ENCODE measurements around the gene NSD1. TPM values are rescaled to one million over a fixed set of nuclear protein-coding genes. Genes with fewer than 3 reads are reported as not detected.

The NSD1 gene, protein sequence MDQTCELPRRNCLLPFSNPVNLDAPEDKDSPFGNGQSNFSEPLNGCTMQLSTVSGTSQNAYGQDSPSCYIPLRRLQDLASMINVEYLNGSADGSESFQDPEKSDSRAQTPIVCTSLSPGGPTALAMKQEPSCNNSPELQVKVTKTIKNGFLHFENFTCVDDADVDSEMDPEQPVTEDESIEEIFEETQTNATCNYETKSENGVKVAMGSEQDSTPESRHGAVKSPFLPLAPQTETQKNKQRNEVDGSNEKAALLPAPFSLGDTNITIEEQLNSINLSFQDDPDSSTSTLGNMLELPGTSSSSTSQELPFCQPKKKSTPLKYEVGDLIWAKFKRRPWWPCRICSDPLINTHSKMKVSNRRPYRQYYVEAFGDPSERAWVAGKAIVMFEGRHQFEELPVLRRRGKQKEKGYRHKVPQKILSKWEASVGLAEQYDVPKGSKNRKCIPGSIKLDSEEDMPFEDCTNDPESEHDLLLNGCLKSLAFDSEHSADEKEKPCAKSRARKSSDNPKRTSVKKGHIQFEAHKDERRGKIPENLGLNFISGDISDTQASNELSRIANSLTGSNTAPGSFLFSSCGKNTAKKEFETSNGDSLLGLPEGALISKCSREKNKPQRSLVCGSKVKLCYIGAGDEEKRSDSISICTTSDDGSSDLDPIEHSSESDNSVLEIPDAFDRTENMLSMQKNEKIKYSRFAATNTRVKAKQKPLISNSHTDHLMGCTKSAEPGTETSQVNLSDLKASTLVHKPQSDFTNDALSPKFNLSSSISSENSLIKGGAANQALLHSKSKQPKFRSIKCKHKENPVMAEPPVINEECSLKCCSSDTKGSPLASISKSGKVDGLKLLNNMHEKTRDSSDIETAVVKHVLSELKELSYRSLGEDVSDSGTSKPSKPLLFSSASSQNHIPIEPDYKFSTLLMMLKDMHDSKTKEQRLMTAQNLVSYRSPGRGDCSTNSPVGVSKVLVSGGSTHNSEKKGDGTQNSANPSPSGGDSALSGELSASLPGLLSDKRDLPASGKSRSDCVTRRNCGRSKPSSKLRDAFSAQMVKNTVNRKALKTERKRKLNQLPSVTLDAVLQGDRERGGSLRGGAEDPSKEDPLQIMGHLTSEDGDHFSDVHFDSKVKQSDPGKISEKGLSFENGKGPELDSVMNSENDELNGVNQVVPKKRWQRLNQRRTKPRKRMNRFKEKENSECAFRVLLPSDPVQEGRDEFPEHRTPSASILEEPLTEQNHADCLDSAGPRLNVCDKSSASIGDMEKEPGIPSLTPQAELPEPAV (N-terminal part only)
- polyA plus RNA-seq (12.8 and 15.0 TPM in 2 replicates), polyA minus RNA-seq (76.2 and 80.7 TPM in 2 replicates)

DNA sequence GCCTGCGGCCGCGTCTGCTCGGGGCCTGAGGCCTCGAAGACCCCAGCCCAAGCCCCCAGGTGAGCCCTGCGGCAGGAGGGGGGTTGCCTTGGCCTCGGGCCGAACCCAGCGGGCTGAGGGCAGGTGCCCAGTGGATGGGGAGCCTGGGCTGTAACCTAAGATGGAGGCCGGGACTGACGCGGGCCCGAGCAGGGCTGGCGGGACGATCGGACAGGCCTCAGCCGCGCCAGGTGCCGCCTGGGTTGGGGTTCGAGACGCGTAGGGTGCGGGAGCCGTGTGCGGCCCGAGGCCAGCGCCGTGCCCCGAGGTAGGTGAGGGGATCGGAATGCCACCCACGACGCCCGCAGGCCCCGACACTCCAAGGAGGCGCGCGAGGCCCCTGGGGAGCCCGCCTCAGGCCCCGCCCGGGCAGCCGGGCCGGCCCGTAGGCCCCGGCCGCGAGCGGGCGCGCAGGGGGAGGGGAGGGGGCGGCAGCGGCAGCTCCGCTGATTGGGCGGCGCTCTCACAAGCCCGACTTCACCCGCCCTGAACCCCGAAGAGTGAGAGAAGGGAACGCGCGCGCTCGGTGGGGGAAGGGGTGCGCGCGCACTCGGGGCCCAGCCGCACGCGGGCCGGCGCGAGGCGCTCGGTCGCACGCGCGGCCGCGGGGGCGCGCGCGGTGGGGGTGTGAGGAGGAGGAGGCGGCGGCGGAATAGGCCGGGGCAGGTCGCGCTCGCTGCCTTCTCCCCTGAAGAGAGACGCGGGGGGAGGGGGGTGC, at the start of gene NSD1:
NSD1 (plus strand) TSS at position 678 of the 757 bp plus-strand sequence. CDS start 1,331 bp downstream, outside the sequence.
- H3K27ac ChIP-seq (ENCODE audit: low read length), result peak within 1 kb of the TSS; percentile 60
- no peaks in the 10 kb centered on the region for H3K27me3 ChIP-seq (ENCODE audit: insufficient read depth, low read depth, low read length)
- H3K79me2 ChIP-seq (replicated peaks; ENCODE audit: insufficient read depth, low read length), result peaks cover 20% of the 10 kb centered on the region
- peak within 1 kb of the TSS; percentile 95 for H3K4me2 ChIP-seq (ENCODE audit: low read length)
- TF ChIP-seq, protein P1, sequence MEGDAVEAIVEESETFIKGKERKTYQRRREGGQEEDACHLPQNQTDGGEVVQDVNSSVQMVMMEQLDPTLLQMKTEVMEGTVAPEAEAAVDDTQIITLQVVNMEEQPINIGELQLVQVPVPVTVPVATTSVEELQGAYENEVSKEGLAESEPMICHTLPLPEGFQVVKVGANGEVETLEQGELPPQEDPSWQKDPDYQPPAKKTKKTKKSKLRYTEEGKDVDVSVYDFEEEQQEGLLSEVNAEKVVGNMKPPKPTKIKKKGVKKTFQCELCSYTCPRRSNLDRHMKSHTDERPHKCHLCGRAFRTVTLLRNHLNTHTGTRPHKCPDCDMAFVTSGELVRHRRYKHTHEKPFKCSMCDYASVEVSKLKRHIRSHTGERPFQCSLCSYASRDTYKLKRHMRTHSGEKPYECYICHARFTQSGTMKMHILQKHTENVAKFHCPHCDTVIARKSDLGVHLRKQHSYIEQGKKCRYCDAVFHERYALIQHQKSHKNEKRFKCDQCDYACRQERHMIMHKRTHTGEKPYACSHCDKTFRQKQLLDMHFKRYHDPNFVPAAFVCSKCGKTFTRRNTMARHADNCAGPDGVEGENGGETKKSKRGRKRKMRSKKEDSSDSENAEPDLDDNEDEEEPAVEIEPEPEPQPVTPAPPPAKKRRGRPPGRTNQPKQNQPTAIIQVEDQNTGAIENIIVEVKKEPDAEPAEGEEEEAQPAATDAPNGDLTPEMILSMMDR (IDR thresholded peaks at IDR 0.05; ENCODE audit: poor library complexity, severe bottlenecking), result no peak
- TF ChIP-seq RAD21 (conservative IDR thresholded peaks at IDR 0.05) (no peak), EP300 (conservative IDR thresholded peaks at IDR 0.05; ENCODE audit: poor library complexity, severe bottlenecking) (peak; percentile 19), SMC3 (conservative IDR thresholded peaks at IDR 0.05; ENCODE audit: poor library complexity) (no peak), EZH2 (IDR thresholded peaks at IDR 0.05; ENCODE audit: borderline replicate concordance, insufficient read depth, low read length, poor library complexity, severe bottlenecking) (no peak), POLR2AphosphoS5 (IDR thresholded peaks at IDR 0.05) (peak; percentile 72), TAF1 (IDR thresholded peaks at IDR 0.05; ENCODE audit: low read depth) (no peak)
- no peaks in the 10 kb centered on the region for H3K36me3 ChIP-seq (ENCODE audit: insufficient read depth, low read length)
- H3K9me3 ChIP-seq (ENCODE audit: low read length), result no peaks in the 10 kb centered on the region
- peak within 1 kb of the TSS; percentile 71 for H3K4me3 ChIP-seq (ENCODE audit: low read length)
- H3K9me2 ChIP-seq (ENCODE audit: insufficient read depth, low read length), result no peaks in the 10 kb centered on the region
- peak within 1 kb of the TSS; percentile 65 for H2AFZ ChIP-seq (ENCODE audit: low read depth, low read length)
- peak within 1 kb of the TSS; percentile 77 for H3K9ac ChIP-seq (ENCODE audit: low read length)
- H3F3A ChIP-seq (ENCODE audit: insufficient read depth, low read length, poor library complexity, severe bottlenecking), result no peaks in the 10 kb centered on the region
- H4K20me1 ChIP-seq (ENCODE audit: insufficient read depth), result no peaks in the 10 kb centered on the region

DNA sequence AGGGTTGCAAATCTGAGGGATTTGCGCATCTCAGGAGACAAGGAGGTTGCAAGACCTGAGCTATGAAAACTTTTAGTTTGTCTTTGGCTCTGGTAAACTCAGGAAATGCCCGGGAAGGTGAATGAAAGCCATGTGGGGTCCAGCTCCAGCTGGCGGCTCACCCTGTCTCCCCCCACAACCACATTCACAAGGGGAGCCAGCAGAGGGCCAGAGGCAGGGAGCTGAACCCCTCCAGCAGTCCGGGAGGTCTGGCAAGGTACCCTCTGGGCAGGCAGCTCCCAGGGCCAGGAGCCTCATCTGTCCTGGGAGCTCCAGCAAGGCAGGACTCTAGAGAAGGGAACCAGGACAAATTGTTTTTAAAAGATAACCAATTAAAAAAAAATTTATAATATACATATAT, 49.4 kb upstream of the NSD1 start:
- TF ChIP-seq EP300 (conservative IDR thresholded peaks at IDR 0.05; ENCODE audit: poor library complexity, severe bottlenecking) (no peak), POLR2AphosphoS5 (IDR thresholded peaks at IDR 0.05) (no peak), MXI1 (conservative IDR thresholded peaks at IDR 0.05; ENCODE audit: poor library complexity, severe bottlenecking) (no peak), TAF1 (IDR thresholded peaks at IDR 0.05; ENCODE audit: low read depth) (no peak), RAD21 (conservative IDR thresholded peaks at IDR 0.05) (no peak), EZH2 (IDR thresholded peaks at IDR 0.05; ENCODE audit: borderline replicate concordance, insufficient read depth, low read length, poor library complexity, severe bottlenecking) (no peak), SMC3 (conservative IDR thresholded peaks at IDR 0.05; ENCODE audit: poor library complexity) (no peak)
- TF ChIP-seq, protein P2, sequence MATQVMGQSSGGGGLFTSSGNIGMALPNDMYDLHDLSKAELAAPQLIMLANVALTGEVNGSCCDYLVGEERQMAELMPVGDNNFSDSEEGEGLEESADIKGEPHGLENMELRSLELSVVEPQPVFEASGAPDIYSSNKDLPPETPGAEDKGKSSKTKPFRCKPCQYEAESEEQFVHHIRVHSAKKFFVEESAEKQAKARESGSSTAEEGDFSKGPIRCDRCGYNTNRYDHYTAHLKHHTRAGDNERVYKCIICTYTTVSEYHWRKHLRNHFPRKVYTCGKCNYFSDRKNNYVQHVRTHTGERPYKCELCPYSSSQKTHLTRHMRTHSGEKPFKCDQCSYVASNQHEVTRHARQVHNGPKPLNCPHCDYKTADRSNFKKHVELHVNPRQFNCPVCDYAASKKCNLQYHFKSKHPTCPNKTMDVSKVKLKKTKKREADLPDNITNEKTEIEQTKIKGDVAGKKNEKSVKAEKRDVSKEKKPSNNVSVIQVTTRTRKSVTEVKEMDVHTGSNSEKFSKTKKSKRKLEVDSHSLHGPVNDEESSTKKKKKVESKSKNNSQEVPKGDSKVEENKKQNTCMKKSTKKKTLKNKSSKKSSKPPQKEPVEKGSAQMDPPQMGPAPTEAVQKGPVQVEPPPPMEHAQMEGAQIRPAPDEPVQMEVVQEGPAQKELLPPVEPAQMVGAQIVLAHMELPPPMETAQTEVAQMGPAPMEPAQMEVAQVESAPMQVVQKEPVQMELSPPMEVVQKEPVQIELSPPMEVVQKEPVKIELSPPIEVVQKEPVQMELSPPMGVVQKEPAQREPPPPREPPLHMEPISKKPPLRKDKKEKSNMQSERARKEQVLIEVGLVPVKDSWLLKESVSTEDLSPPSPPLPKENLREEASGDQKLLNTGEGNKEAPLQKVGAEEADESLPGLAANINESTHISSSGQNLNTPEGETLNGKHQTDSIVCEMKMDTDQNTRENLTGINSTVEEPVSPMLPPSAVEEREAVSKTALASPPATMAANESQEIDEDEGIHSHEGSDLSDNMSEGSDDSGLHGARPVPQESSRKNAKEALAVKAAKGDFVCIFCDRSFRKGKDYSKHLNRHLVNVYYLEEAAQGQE (IDR thresholded peaks at IDR 0.05; ENCODE audit: borderline replicate concordance), result no peak
- TF ChIP-seq, protein P1 (IDR thresholded peaks at IDR 0.05; ENCODE audit: poor library complexity, severe bottlenecking), result no peak
- no peaks in the 10 kb centered on the region for H3K9me3 ChIP-seq (ENCODE audit: low read length)
- no peak overlapping the region for H3K27ac ChIP-seq (ENCODE audit: low read length)
- H3K36me3 ChIP-seq (ENCODE audit: insufficient read depth, low read length), result no peaks in the 10 kb centered on the region
- no peak overlapping the region for H2AFZ ChIP-seq (ENCODE audit: low read depth, low read length)
- H4K20me1 ChIP-seq (ENCODE audit: insufficient read depth), result no peaks in the 10 kb centered on the region
- H3K4me3 ChIP-seq (ENCODE audit: low read length), result no peak overlapping the region
- no peak overlapping the region for H3K9ac ChIP-seq (ENCODE audit: low read length)
- no peak overlapping the region for H3K4me2 ChIP-seq (ENCODE audit: low read length)
- peaks cover 8% of the 10 kb centered on the region for H3K27me3 ChIP-seq (ENCODE audit: insufficient read depth, low read depth, low read length)
- H3F3A ChIP-seq (ENCODE audit: insufficient read depth, low read length, poor library complexity, severe bottlenecking), result no peaks in the 10 kb centered on the region
- no peaks in the 10 kb centered on the region for H3K79me2 ChIP-seq (replicated peaks; ENCODE audit: insufficient read depth, low read length)
- no peaks in the 10 kb centered on the region for H3K9me2 ChIP-seq (ENCODE audit: insufficient read depth, low read length)

Data from neural cell (in vitro differentiated cells).